ENCODE results near the gene SLC9A9.

SLC9A9 gene

GRCh38 chr3:143824735-143825385 is 23.4 kb downstream of the SLC9A9 start:
- TF ChIP-seq CTCF (IDR thresholded peaks at IDR 0.05; ENCODE audit: extremely low read depth, missing control alignments) = no peak
- no peak for DNase-seq (ENCODE audit: low spot score)

- TF ChIP-seq CTCF (IDR thresholded peaks at IDR 0.05; ENCODE audit: extremely low read depth, missing control alignments) = no peak
- DNase-seq (ENCODE audit: low spot score) = no peak
These were observed 25.5 kb downstream of the SLC9A9 start for GRCh38 chr3:143822798-143823197.

- TF ChIP-seq CTCF (IDR thresholded peaks at IDR 0.05; ENCODE audit: extremely low read depth, missing control alignments) = no peak
- DNase-seq (ENCODE audit: low spot score) = no peak
These were observed 25.9 kb downstream of the SLC9A9 start for GRCh38 chr3:143822374-143822773.

- no peak for DNase-seq (ENCODE audit: low spot score)
- TF ChIP-seq CTCF (IDR thresholded peaks at IDR 0.05; ENCODE audit: extremely low read depth, missing control alignments) = no peak
These were observed 26.4 kb downstream of the SLC9A9 start for GRCh38 chr3:143821862-143822261.

- DNase-seq (ENCODE audit: low spot score) = no peak
- no peak for TF ChIP-seq CTCF (IDR thresholded peaks at IDR 0.05; ENCODE audit: extremely low read depth, missing control alignments)
These were observed 27.6 kb downstream of the SLC9A9 start for GRCh38 chr3:143820466-143821221.

GRCh38 chr3:143819890-143820289 is 28.4 kb downstream of the SLC9A9 start:
- TF ChIP-seq CTCF (IDR thresholded peaks at IDR 0.05; ENCODE audit: extremely low read depth, missing control alignments) = no peak
- no peak for DNase-seq (ENCODE audit: low spot score)

GRCh38 chr3:143814443-143814889 is 33.8 kb downstream of the SLC9A9 start:
- TF ChIP-seq CTCF (IDR thresholded peaks at IDR 0.05; ENCODE audit: extremely low read depth, missing control alignments) = no peak
- no peak for DNase-seq (ENCODE audit: low spot score)

Measured in GM20000 (cell line).